NCI-H526 (cell line): ENCODE results near the gene USP22.
A peak's percentile ranks its signal among the peaks of the same experiment; 100 is the strongest.

ENCODE experiments used
- DNase-seq, 2 experiments: peaks; one replicate each; lab custom pipeline; 2025; lab: John Stamatoyannopoulos, UW

USP22 gene

DNA sequence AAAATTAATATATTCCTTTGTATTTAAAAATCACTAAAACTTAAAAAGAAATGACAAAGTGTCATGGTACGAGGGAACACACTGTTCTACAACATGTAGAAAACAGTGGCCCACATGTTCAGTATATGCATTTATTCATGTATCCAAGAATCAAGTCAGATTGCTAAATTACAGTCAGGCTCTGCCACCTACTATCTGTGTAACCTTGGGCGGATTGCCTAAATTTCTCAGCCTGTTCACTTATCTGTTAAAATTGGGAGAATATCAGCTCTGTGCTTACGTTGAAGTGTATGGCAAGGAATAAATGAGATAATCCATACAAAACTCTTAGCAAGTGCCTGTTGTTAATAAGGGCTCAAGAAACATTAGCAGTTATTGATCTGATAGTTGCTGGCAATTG lies 3.4 kb upstream of the USP22 start:
- no peak for DNase-seq

DNA sequence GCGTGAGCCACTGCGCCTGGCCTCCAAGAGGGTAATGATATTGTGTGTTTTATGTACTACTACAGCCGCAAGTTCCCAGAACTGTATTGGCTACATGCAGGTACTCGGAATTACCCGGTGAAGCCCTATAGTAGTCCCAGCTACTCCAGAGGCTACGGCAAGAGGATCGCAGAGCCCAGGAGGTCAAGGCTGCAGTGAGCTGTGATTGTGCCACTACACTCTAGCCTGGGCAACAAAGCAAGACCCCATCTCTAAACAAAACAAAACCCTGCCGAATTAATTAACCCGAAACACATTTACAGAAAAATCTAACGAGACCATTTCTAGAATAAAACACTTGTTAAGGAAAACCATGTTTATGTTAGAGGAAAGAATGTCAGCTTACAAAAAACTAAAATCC lies 2.2 kb upstream of the USP22 start:
- DNase-seq: no peak

DNA sequence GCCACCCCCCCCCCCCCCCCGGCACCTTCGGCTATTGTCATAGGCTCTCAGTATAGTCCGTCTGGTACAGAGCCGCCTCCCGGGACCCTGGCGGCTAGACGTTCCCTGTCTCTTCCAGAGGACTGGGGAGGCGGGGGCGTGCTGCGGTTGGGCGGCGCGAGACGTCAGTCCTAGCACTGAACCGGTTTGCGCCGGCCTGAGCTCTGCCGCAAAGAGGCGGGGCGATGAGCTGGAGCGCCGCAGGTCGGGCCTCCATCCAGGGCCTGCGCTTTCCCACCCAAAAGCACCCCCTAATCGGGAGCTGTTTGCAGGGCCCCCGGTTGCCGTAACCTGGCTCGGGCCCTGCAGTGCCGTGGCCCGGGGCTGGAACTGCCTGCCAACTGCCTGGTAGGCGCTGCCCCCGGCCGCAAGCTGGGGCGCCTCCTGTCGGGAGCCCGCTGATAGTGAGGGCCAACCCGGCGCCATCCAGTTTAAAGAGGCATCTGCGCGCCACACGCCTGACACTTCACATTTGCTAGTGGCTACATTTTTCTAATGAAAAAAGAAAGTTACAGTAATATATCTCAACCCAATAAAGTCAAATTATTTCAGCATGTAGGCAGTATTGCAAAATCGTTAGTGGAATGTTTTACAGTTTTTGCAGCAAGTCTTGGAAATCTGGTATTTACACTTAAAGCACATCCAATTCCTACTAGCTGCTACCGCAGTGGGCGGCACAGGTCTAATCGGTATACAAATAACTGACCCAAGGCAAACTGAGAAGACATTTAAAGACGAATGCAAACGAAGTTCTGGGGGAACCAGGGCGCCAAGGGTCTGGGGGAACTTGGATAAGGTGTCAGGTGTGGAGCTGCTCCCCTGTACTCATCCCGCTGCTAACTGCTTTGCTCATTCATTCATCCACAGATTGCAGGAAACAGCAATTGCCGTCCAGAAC lies 753 bp upstream of the USP22 start:
- DNase-seq: peak; percentile 90 to 97

DNA sequence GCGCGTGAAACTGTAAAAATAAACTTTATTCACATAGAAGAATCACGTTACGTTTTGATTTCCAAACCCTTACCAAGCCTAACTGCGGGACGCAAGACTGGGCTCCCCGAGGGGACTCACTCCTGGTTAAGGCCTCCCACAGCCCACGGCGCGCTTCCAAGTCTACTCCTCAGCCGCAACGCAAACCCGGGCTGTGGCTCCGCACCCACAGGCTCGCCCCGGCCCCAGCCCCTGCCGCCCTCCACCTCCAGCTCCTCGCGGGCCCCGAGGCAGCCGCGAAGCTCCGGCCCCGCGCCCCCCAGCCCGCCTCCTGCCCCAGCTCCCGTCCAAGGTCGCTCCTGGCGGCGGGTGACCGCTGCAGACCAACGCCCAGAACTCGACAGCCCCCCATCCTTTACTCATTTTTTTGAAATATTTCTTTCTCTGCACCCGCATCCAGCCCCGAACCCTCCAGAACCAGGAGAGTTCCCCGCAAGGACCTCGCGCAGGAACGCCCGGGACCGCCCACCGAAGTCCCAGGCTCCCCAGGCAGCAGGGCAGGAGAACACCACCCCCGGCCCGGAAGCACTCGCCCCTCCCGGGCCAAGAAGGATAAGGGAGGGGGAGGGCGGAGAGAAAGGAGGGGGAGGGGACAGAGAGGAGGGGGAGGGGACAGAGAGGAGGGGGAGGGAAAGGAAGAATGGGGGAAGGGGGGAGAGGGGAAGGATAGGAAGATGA lies 912 bp downstream of the USP22 start:
- peak; percentile 24 to 76 for DNase-seq

DNA sequence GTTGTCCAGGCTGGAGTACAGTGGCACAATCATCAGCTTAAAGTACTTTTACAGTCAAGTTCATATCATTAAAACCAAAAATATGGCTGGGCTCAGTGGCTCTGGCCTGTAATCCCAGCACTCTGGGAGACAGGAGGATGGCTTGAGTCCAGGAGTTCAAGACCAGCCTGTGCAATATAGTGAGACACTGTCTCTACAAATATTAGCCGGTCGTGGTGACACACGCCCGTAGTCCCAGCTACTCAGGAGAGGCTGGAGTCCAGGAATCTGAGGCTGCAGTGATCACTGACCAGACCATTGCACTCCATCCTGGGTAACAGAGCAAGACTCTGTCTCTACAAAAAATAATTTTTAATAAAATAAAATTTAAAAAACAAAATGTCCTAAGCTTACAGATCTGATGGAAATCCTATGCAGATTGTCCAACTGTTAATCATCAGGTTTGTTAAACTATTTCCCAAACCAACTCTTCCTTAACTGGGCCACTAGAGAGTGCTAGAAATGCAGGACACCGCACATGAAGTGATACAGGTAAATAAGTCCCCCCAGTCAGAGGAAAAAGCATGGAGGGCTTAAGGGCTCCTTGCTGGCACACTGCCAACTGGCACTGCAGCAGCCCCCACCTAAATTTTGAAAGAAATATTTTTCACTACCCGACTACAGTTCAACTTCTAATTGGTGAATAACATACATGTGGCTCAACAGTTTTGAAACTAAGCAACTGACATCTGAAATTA lies 2.8 kb downstream of the USP22 start:
- DNase-seq: peak; percentile 29 to 41

DNA sequence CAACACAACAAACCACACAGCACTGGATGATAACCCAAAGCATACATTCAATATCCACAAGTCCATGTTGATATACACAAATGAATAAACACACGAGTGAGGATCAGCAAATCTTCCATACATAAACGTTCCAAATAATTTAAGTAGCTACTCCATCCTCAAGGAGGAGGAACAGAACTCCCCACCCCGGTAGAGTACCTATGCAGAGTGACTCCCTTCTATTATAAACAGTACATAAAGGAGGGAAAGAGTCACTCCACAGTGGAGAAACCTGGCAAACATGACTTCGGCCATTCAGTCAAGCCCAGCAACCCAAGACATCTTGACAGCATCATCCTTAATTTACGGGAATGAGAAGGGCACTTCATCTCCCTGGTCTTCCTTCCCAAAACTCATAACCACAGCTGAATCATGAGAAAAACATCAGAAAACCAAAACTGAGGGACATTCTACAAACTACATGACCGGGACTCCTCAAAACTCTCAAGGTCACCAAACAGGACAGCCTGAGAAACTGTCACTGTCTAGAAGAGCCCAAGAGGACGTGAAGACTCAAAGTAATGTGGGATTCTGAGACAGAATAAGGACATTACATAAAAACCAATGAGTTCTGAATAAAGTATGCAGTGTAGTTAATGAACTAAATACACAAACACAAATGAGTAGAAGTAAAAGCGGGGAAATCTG lies 5.6 kb downstream of the USP22 start:
- no peak for DNase-seq

DNA sequence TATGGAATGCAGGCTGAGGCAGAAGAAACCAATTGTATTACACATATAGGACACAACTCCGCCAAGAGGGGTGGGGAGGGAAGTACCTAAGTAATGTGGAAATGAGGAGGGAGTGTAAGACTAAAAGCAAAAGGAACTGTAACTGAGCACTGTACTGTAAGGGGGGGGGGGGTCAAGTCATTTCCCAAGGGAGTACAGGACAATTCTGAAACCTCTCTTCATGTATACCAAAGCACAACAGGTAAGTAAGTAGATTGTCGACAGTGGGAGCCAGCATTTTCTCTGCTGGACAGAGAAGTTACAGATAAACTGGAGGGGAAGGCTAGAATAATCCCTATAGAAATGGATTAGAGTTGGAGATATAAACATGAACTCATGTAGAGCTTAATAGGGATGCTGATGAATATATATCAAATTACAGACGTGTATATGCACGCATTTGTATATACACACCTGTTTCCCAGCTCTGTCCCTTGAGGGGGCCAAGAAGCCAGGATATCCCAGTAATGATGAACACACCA lies 6.4 kb downstream of the USP22 start:
- no peak for DNase-seq

DNA sequence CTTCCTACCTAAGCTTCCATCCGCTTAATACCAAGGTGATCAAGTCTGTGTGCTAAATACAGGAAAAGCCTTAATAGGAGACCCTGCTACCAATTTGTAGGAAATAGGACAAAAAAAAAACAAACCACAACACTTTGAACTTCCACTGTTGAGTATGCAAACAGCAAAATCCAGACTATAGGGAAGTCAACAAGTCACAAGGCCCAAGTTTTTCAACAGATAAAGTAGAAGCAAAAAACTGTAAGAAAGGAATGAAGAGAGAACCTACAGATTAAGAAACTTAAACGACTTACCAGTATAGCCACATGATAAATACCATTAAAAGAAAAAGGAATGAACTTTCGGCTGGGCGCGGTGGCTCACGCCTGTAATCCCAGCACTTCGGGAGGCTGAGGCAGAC lies 7.4 kb downstream of the USP22 start:
- DNase-seq: no peak

DNA sequence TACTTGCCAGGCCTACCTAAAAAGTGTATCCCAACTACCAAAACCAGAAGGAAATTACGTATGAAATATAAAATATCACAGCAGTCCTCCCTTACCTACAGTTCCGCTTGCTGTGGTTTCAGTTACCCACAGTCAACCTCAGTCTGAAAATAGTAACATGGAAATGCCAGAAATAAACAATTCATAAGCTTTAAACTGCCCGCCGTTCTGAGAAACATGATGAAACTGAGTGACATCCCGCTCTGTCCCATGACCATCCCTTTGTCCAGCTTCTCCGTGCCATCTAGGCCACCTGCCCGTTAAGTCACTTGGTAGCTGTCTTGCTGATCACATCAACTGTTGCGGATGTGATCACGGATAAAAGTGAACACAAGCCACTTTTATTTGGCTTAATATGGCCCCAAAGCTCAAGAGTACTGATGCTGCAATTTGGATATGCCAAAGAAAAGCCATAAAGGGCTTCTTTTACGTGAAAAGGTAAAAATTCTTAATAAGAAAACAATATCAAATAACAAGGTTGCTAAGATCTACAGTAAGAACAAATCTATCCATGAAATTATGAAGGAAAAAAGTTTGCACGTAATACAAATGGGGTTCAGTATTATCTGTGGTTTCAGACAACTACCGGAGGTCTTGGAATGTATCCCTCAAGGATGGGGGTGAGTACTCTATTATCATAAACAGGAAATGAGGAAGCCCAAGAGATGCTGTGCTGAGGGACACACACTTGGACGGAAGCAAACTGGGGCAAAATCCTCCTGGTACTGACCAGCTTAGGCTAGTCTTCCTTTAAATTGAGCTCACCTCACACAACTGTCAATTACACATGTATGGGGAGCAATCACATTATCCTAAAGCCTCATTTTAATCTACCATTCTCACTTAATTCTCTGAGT lies 8.2 kb downstream of the USP22 start:
- DNase-seq: no peak

DNA sequence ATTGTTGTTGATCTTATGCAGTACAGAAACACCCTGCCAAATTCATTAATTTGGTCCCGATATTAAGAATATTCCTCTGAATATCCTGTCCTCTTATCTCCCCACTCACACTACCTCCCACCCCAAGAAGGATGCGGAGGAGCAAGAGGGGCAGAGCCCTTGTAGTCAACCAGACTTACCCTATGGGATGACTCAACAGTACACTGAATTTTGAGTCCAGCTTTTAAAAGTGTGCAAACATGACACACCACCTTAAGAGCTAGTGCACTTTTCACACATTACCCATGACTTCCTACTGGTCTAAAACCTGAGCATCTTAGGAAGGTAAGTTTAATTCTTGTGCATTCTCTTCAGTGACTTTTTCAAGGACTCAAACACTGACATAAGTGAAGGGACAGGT lies 9.5 kb downstream of the USP22 start:
- no peak for DNase-seq

DNA sequence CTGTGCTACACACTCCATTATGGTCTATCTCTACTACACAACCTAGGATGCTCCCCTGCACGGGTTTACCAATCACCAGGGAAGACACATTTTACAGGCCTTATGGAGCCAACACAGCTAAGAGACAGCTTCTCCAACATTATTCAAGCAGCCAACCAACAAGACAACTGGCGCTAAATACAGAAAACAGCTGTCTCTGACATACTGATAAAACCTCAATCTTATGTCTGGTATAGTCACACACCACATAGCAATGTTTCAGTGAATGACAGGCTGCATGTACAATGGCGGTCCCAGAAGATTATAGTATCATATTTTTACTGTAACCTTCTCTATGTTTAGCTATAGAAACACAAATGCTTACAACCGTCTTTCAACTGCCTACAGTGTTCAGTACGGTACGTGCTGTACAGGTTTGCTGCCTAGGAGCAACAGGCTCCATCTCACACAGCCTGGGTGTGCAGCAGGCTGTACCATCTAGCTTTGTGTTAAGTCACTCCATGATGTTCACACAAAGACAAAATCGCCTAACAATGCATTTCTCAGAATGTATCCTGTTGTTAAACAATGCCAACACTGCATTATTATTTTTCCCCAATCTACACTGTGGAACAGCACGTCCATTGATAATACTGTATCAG lies 10.9 kb downstream of the USP22 start:
- DNase-seq: no peak

DNA sequence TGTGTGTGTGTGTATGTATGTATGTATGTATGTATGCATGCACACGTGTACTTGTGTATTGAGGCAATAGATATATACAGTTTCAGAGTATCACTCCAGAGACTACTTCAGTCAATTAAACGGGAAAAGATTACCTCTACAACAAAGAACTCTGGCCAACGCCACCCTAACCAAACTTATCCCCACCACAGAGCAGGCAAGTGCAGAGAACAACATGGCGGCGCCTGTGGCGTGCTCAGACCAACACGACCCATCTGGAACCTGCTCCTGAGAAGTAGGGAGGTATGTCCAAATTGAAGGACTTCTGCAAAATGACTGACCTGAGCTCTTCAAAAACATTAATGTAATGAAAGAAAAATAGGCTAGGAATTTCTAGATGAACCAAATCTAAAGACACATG lies 12.4 kb downstream of the USP22 start:
- DNase-seq: no peak

DNA sequence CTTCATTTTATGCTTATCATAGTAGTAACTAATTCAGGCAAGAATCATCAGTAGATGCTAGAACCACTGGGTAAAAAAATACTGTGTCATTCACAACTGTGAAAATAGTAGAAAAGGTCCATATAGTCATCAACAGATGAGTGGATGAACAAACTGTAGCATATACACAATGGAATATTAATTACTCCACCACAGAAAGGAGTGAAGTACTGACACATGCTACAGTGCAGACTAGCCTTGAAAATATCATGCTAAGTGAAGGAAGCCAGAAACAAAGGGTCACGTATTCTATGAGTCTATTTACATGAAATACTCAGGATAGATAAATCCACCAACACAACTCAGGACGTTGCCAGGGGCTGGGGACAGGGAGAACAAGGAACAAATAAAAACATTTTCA lies 13.3 kb downstream of the USP22 start:
- no peak for DNase-seq

DNA sequence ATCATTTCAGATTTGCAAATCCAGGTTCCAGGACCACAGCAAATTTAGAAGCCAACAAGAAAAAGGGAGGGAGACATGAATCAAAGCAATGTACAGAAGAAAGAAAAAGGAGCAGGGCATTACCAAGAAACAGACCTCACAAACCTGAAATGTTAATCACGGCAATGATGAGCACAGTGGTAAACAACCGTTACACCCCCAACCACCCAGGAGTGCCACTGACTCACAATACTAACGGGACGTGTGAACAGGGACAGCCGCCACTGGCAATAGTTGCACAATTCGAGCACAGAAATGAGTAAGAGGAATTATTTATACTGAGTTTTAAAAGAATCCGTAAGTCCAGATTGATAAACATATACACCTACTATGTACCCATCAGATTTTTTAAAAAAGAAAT lies 13.8 kb downstream of the USP22 start:
- no peak for DNase-seq

DNA sequence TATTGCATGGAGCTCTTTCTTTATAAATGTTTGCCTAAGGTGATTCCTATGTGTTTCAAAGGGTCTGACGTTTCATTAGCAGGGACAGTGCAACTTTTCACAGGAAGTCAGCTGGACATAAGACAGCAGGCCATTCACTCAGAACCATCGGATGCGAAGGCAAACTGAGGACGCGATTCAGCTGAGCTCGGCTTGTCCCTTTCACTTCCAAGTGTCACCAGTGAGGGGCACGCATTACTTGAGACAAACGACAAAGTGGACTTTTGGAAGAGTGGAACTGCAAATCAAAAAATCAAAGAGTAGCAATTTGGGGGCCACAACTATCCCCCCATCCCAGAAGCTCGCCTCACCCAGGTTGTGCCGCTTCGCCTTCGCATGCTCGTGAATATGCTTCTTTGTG lies 14.6 kb downstream of the USP22 start:
- DNase-seq: no peak

DNA sequence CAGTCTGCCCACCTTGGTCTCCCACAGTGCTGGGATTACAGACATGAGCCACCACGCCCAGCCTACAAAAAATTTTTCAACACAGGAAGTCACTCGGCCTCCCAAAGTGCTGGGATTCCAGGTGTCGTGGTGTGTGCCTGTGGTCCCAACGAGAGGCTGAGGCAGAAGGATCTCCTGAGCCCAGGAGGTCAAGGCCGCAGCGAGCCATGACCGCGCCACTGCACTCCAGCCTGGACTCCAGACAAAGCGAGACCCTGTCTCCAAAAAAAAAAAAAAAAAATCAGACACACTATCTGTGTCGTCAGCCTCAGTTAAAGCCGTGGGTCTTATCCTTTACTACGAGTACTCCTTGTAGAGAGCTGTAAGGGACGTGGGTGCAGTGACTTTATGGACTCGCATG lies 15.8 kb downstream of the USP22 start:
- DNase-seq: no peak

DNA sequence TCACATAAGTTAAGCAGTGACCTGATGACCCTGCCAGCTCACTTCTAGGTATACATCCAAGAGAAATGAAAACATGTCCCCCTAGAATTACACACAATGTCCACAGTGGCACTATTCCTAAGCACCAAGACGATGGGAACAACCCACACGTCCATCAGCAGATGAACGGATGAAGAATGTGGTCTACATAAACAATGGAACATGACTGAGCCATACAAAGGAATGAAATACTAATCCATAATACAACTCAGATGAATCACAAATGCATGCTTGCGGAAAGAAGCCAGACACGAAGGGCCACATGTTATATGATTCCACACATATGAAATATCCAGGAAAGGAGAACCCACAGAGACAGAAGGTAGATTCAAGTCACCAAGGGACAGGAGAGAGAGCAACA lies 17.4 kb downstream of the USP22 start:
- no peak for DNase-seq

DNA sequence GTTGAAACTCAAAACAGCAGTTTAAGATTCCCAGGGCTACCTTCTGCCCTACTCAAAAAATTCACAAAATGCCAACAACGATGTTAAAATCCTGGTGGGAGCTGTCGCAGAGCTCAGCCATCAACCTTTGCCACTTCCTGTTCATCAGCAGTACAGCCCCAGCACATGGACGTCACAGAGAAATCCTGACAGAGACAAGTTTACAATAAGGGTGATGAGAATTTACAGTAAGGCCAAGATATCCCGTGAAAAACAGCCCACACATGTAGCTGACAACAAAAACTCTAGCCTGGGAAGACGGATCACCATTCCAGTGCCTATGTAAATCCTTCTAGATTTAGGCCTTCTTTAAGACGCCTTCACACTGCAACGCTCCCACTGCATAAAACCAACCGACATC lies 18.8 kb downstream of the USP22 start:
- DNase-seq: no peak

DNA sequence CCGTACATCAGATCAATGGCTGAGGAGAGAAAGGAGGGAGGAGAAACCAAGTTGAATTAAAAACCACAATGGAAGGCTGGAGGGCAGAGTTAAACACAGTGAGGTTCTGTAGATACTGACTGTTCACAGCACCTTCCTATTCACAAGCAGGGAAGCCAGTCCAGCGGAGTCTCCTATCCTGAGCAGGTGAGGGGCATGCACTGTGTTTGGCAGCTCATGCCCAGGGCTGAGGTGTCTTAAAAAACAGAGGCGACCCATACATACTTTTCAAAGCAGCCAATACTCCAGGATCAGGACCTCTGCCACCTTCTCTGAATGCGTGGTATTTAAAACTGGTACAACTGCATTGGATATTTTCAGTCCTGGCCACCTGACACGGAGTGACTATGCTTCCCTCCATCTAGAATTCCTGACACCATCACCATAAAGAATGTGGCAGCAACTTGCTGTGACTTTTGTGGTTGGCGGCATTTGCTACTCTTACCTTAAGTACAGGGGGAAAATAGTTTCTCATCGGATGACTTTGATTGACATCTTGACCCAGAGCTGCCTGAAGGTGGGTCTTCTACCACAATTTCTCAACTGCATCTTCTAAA lies 21.5 kb downstream of the USP22 start:
- no peak for DNase-seq

DNA sequence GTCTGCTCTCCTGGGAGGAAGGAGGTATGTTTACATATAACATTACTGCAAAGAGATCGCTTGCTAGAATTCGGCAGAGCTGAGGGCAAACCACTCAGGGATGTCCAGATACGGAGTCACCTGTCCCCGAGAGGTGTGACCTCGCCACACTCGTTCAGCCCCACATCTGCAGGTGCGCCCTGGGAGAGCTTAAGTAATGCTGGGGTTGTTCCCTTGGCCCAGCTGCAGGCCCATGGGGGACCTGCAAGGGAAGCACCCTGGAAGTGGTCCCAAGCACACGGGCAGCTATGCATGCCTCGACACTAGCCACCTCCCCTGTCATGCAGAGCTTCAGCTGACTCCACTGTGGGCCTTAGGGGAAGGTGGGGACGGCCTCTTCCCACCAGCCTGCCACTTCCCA lies 22.2 kb downstream of the USP22 start:
- DNase-seq: no peak
